PC-9 (cell line): Measurements from ENCODE around the gene FOXL1.

Experiments
- EZH2 ChIP-seq: fragments of 200-600 bp; sonication (generic); IDR thresholded peaks from 2 replicates; pipeline ENCODE4 v1.8.0; 2017; ENCODE audit warnings: antibody characterized with exemption, low read depth
- TF ChIP-seq, protein P1 (sequence below): fragments of 200-600 bp; sonication (generic); conservative IDR thresholded peaks from 2 replicates; pipeline ENCODE4 v1.6.1; 2017; ENCODE audit warnings: mixed run types, antibody characterized with exemption, mild to moderate bottlenecking, moderate library complexity

DNA sequence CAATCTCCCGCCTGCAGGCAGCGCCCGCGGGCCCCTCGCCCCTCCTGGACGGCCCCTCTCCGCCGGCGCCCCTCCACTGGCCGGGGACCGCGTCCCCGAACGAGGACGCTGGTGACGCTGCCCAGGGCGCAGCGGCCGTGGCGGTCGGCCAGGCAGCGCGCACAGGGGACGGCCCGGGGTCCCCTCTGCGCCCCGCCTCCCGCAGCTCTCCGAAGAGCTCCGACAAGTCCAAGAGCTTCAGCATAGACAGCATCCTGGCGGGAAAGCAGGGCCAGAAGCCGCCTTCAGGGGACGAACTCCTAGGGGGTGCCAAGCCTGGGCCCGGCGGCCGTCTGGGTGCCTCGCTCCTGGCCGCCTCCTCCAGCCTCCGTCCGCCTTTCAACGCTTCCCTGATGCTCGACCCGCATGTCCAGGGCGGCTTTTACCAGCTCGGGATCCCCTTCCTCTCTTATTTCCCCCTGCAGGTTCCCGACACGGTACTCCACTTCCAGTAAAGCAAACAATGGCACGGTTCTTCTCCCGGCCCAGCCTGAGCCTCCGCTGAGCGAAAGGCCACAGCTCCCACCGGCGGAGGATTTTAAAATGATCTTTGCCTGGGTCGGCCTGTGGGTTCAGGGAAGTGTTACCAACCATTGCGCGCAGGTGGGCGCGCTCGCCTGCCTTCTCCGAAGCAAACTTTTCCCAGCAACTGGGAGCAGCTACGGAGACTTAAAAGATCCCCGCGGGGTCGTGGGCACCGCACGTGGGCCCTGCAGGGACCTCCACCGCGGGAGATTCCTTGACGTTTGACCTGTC lies 1.1 kb downstream of the FOXL1 start:
- TF ChIP-seq, protein P1, sequence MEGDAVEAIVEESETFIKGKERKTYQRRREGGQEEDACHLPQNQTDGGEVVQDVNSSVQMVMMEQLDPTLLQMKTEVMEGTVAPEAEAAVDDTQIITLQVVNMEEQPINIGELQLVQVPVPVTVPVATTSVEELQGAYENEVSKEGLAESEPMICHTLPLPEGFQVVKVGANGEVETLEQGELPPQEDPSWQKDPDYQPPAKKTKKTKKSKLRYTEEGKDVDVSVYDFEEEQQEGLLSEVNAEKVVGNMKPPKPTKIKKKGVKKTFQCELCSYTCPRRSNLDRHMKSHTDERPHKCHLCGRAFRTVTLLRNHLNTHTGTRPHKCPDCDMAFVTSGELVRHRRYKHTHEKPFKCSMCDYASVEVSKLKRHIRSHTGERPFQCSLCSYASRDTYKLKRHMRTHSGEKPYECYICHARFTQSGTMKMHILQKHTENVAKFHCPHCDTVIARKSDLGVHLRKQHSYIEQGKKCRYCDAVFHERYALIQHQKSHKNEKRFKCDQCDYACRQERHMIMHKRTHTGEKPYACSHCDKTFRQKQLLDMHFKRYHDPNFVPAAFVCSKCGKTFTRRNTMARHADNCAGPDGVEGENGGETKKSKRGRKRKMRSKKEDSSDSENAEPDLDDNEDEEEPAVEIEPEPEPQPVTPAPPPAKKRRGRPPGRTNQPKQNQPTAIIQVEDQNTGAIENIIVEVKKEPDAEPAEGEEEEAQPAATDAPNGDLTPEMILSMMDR: no peak
- no peak for TF ChIP-seq EZH2
